ENCODE measurements around the gene PTPRD. TPM values are rescaled to one million over a fixed set of nuclear protein-coding genes. Genes with fewer than 3 reads are reported as not detected.

Gene PTPRD
- total and polyA plus RNA-seq, 2 donors (not counting 1 experiment from before 2014, with no cell fraction given): 0.35 to 4.8 TPM

DNA sequence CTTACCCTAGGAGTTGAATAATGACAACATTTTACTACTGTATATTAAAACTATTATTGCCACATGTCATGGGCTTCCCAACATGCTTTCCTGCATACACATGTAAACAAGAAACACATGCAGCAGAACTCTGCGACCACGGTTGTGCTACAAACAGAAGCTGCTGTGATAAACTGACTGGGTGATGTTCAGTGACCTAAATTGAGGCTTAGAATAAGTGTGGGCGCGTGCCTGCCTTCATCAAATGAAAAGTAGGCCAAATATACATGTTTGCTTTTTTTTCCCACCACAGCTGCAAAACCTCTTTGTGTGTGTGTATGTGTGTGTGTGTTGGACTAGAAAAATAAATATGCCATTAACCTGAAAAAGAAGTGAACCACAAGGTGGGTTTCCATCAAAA is 1202.1 kb downstream of the PTPRD start:
- Histone ChIP-seq H3K9ac (ENCODE audit: insufficient read depth, low read length) (no peak overlapping the region), H3K27me3 (ENCODE audit: control insufficient read depth, insufficient read depth, low read length) (no peaks in the 10 kb centered on the region), H4K20me1 (ENCODE audit: control insufficient read depth, extremely low read depth, insufficient read depth, low read length) (no peaks in the 10 kb centered on the region), H3K4me2 (ENCODE audit: extremely low read depth, insufficient read depth, low read length) (no peak overlapping the region), H2AFZ (ENCODE audit: low read length) (no peak overlapping the region), H3K79me2 (ENCODE audit: control insufficient read depth, insufficient read depth, low read length) (no peaks in the 10 kb centered on the region), H3K9me3 (ENCODE audit: control insufficient read depth, insufficient read depth, low read depth, low read length) (no peaks in the 10 kb centered on the region), H3K27ac (ENCODE audit: insufficient read depth, low read length) (no peak overlapping the region), H3K4me1 (ENCODE audit: control insufficient read depth, extremely low read depth, insufficient read depth, low read length) (no peaks in the 10 kb centered on the region), H3K4me3 (replicated peaks in 1 of 4; ENCODE audit: control extremely low read depth in 1 of 4, insufficient read depth in 1 of 4, low read depth in 3 of 4, low read length in 4 of 4) (no peak overlapping the region), H3K36me3 (ENCODE audit: control insufficient read depth, insufficient read depth, low read length) (no peaks in the 10 kb centered on the region)
- no peak for DNase-seq (ENCODE audit: low read depth in 2 of 2)
- TF ChIP-seq, protein P1, sequence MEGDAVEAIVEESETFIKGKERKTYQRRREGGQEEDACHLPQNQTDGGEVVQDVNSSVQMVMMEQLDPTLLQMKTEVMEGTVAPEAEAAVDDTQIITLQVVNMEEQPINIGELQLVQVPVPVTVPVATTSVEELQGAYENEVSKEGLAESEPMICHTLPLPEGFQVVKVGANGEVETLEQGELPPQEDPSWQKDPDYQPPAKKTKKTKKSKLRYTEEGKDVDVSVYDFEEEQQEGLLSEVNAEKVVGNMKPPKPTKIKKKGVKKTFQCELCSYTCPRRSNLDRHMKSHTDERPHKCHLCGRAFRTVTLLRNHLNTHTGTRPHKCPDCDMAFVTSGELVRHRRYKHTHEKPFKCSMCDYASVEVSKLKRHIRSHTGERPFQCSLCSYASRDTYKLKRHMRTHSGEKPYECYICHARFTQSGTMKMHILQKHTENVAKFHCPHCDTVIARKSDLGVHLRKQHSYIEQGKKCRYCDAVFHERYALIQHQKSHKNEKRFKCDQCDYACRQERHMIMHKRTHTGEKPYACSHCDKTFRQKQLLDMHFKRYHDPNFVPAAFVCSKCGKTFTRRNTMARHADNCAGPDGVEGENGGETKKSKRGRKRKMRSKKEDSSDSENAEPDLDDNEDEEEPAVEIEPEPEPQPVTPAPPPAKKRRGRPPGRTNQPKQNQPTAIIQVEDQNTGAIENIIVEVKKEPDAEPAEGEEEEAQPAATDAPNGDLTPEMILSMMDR (conservative IDR thresholded peaks at IDR 0.05 in 1 of 2, IDR thresholded peaks at IDR 0.05 in 1 of 2; ENCODE audit: low read depth in 1 of 2, low read length in 2 of 2): no peak
- no peak for TF ChIP-seq EZH2 (IDR thresholded peaks at IDR 0.05; ENCODE audit: low read length, missing control alignments)

DNA sequence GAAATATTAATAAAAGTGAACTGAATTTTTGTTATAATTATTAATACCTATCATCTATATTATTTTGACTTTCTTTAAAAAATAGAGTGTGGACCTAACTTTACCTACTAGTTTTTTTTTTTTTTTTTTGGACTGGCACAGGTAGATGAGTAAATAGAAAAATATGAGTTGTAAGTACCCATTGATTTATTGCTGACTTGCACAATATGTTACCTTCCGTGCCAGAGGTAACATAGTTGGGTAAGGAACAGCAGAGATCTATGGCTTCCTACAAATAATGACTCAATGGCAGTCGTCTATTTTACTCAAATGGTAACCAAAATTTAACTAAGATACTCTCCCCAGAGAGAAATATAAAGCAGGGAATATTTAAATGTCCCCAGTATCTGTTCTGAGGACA is 1212.8 kb downstream of the PTPRD start:
- Histone ChIP-seq H3K4me1 (ENCODE audit: control insufficient read depth, extremely low read depth, insufficient read depth, low read length) (no peaks in the 10 kb centered on the region), H3K9me3 (ENCODE audit: control insufficient read depth, insufficient read depth, low read depth, low read length) (no peaks in the 10 kb centered on the region), H3K27ac (ENCODE audit: insufficient read depth, low read length) (no peak overlapping the region), H3K79me2 (ENCODE audit: control insufficient read depth, insufficient read depth, low read length) (no peaks in the 10 kb centered on the region), H4K20me1 (ENCODE audit: control insufficient read depth, extremely low read depth, insufficient read depth, low read length) (no peaks in the 10 kb centered on the region), H3K36me3 (ENCODE audit: control insufficient read depth, insufficient read depth, low read length) (no peaks in the 10 kb centered on the region), H3K27me3 (ENCODE audit: control insufficient read depth, insufficient read depth, low read length) (no peaks in the 10 kb centered on the region), H3K4me2 (ENCODE audit: extremely low read depth, insufficient read depth, low read length) (no peak overlapping the region), H3K4me3 (replicated peaks in 1 of 4; ENCODE audit: control extremely low read depth in 1 of 4, insufficient read depth in 1 of 4, low read depth in 3 of 4, low read length in 4 of 4) (no peak overlapping the region), H2AFZ (ENCODE audit: low read length) (no peak overlapping the region), H3K9ac (ENCODE audit: insufficient read depth, low read length) (no peak overlapping the region)
- no peak for TF ChIP-seq EZH2 (IDR thresholded peaks at IDR 0.05; ENCODE audit: low read length, missing control alignments)
- TF ChIP-seq, protein P1 (conservative IDR thresholded peaks at IDR 0.05 in 1 of 2, IDR thresholded peaks at IDR 0.05 in 1 of 2; ENCODE audit: low read depth in 1 of 2, low read length in 2 of 2): no peak
- no peak for DNase-seq (ENCODE audit: low read depth in 2 of 2)

DNA sequence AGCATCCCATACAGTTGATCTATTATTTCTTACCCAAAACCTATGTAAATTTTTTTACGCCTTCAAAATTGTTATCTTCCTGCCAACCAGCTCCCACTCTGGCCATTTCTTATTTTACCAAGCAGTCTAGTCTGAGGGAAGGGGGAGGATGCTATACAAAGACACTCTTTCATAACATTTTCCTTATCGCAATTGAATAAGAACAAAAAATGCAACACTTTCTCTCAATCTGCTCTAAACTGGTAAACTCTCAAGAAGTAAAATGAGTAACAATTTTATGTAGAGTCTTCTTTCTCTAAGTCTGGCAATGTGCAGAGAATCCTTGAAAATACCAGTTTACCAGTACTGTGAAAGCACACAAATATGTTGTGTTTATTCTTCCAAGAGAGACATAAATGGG is 1216.3 kb downstream of the PTPRD start:
- H3K79me2 ChIP-seq (ENCODE audit: control insufficient read depth, insufficient read depth, low read length): no peaks in the 10 kb centered on the region
- H3K9ac ChIP-seq (ENCODE audit: insufficient read depth, low read length): no peak overlapping the region
- no peaks in the 10 kb centered on the region for H4K20me1 ChIP-seq (ENCODE audit: control insufficient read depth, extremely low read depth, insufficient read depth, low read length)
- no peaks in the 10 kb centered on the region for H3K36me3 ChIP-seq (ENCODE audit: control insufficient read depth, insufficient read depth, low read length)
- no peak overlapping the region for H2AFZ ChIP-seq (ENCODE audit: low read length)
- no peak for DNase-seq (ENCODE audit: low read depth in 2 of 2)
- H3K4me3 ChIP-seq (replicated peaks in 1 of 4; ENCODE audit: control extremely low read depth in 1 of 4, insufficient read depth in 1 of 4, low read depth in 3 of 4, low read length in 4 of 4): no peak overlapping the region
- TF ChIP-seq EZH2 (IDR thresholded peaks at IDR 0.05; ENCODE audit: low read length, missing control alignments): no peak
- TF ChIP-seq, protein P1 (conservative IDR thresholded peaks at IDR 0.05 in 1 of 2, IDR thresholded peaks at IDR 0.05 in 1 of 2; ENCODE audit: low read depth in 1 of 2, low read length in 2 of 2): no peak
- H3K4me1 ChIP-seq (ENCODE audit: control insufficient read depth, extremely low read depth, insufficient read depth, low read length): no peaks in the 10 kb centered on the region
- H3K4me2 ChIP-seq (ENCODE audit: extremely low read depth, insufficient read depth, low read length): no peak overlapping the region
- no peak overlapping the region for H3K27ac ChIP-seq (ENCODE audit: insufficient read depth, low read length)
- H3K9me3 ChIP-seq (ENCODE audit: control insufficient read depth, insufficient read depth, low read depth, low read length): no peaks in the 10 kb centered on the region
- no peaks in the 10 kb centered on the region for H3K27me3 ChIP-seq (ENCODE audit: control insufficient read depth, insufficient read depth, low read length)

Data from fibroblast of lung (primary cell).